Epidermal melanocyte (primary cell): ENCODE data around the gene TIGD4.
"Not testable (repeated sequence)": the region's sequence is repeated elsewhere in the genome, so short reads cannot be mapped to it uniquely, and the experiment has no call there.

ENCODE experiments used
- DNase-seq: peaks from one replicate; pipeline ENCODE4 v3.0.0; 2011; ENCODE audit warnings: low spot score; ENCODE audit not compliant: insufficient read length

TIGD4 gene

GRCh38 chr4:152784490-152785350 is 5.2 kb upstream of the TIGD4 start:
- no peak for DNase-seq

GRCh38 chr4:152780267-152780778 is 793 bp upstream of the TIGD4 start:
- no peak for DNase-seq

- DNase-seq: no peak
Observed at GRCh38 chr4:152778656-152779512, 646 bp downstream of the TIGD4 start.

- no peak for DNase-seq
Observed at GRCh38 chr4:152777488-152777887, 2.0 kb downstream of the TIGD4 start.

GRCh38 chr4:152776352-152776751 is 3.2 kb downstream of the TIGD4 start:
- DNase-seq: no peak

- no peak for DNase-seq
Observed at GRCh38 chr4:152773953-152774352, 5.6 kb downstream of the TIGD4 start.

GRCh38 chr4:152773339-152773738 is 6.2 kb downstream of the TIGD4 start:
- no peak for DNase-seq

GRCh38 chr4:152771741-152772533 is 7.6 kb downstream of the TIGD4 start:
- DNase-seq: no peak

GRCh38 chr4:152765069-152765737 is 14.3 kb downstream of the TIGD4 start:
- not testable (repeated sequence) for DNase-seq

GRCh38 chr4:152763796-152764195 is 15.7 kb downstream of the TIGD4 start:
- no peak for DNase-seq

- no peak for DNase-seq
Observed at GRCh38 chr4:152748619-152749018, 30.9 kb downstream of the TIGD4 start.

GRCh38 chr4:152747444-152747843 is 32.1 kb downstream of the TIGD4 start:
- DNase-seq: no peak

- peak; percentile 24 for DNase-seq
Observed at GRCh38 chr4:152738827-152739226, 40.7 kb downstream of the TIGD4 start.

- DNase-seq: no peak
Observed at GRCh38 chr4:152735906-152736305, 43.6 kb downstream of the TIGD4 start.

GRCh38 chr4:152735396-152735859 is 44.1 kb downstream of the TIGD4 start:
- no peak for DNase-seq

- DNase-seq: no peak
Observed at GRCh38 chr4:152734699-152735050, 44.9 kb downstream of the TIGD4 start.

- DNase-seq: no peak
Observed at GRCh38 chr4:152734015-152734698, 45.4 kb downstream of the TIGD4 start.

- no peak for DNase-seq
Observed at GRCh38 chr4:152731997-152732396, 47.5 kb downstream of the TIGD4 start.

GRCh38 chr4:152729466-152729865 is 50.1 kb downstream of the TIGD4 start:
- DNase-seq: no peak

GRCh38 chr4:152728343-152728742 is 51.2 kb downstream of the TIGD4 start:
- no peak for DNase-seq
